K562 (cell line): ENCODE measurements around the gene CIAO1. TPM values are rescaled to one million over a fixed set of nuclear protein-coding genes. Genes with fewer than 3 reads are reported as not detected.

Experiments used
- BCLAF1 ChIP-seq, 2 experiments: fragments of 450-650 bp in 1 of 2; IDR thresholded peaks; 2 replicates each; pipeline ENCODE4 v1.6.1; 2011 to 2017; ENCODE audit warnings: low read depth in 2 of 2, antibody characterized with exemption in 1 of 2, borderline replicate concordance in 1 of 2, low read length in 1 of 2, mild to moderate bottlenecking in 1 of 2, mixed read lengths in 1 of 2; ENCODE audit not compliant: control insufficient read depth in 1 of 2
- CEBPG ChIP-seq, 3 experiments: fragments of 200-800 bp in 1 of 3; sonication (Bioruptor generic) in 1 of 3; sonication (generic) in 1 of 3; formaldehyde crosslinking in 1 of 3; IDR thresholded peaks in 2 of 3; conservative IDR thresholded peaks in 1 of 3; 2 replicates each; pipeline versions ENCODE4 v1.6.1 to v1.8.0; 2016 to 2022; ENCODE audit warnings: missing compliant biosample characterization in 2 of 3, missing genetic modification characterization in 2 of 3, mild to moderate bottlenecking in 1 of 3, missing genetic modification reagents in 1 of 3
- CREB5 ChIP-seq: fragments of 250-450 bp; sonication (Bioruptor Pico); IDR thresholded peaks from 2 replicates; pipeline ENCODE4 v1.5.0; 2020; ENCODE audit warnings: mild to moderate bottlenecking
- E4F1 ChIP-seq: fragments of 250-450 bp; sonication (Bioruptor Pico); IDR thresholded peaks from 2 replicates; pipeline ENCODE4 v1.5.0; 2021; ENCODE audit warnings: mild to moderate bottlenecking, borderline replicate concordance
- KDM1A ChIP-seq, 2 experiments: fragments of 450-650 bp; IDR thresholded peaks; 2 replicates each; pipeline ENCODE4 v1.6.1; 2016; ENCODE audit warnings: mild to moderate bottlenecking in 2 of 2
- KLF1 ChIP-seq: fragments of 450-650 bp; IDR thresholded peaks from 2 replicates; pipeline ENCODE4 v1.6.1; 2016; ENCODE audit warnings: missing genetic modification characterization, missing compliant biosample characterization
- MCM3 ChIP-seq: fragments of 450-650 bp; IDR thresholded peaks from 2 replicates; pipeline ENCODE4 v1.6.1; 2016
- MIER1 ChIP-seq: fragments of 450-650 bp; IDR thresholded peaks from 2 replicates; pipeline ENCODE4 v1.6.1; 2016; ENCODE audit warnings: antibody characterized with exemption, mild to moderate bottlenecking, low read depth
- NONO ChIP-seq, 2 experiments: fragments of 200-400 bp in 1 of 2; fragments of 450-650 bp in 1 of 2; formaldehyde crosslinking in 1 of 2; IDR thresholded peaks; 2 replicates each; pipeline ENCODE4 v1.6.1; 2017; ENCODE audit warnings: low read depth in 2 of 2, mild to moderate bottlenecking in 2 of 2, moderate library complexity in 2 of 2, low read length in 1 of 2
- POLR2AphosphoS2 ChIP-seq: IDR thresholded peaks from 2 replicates; pipeline ENCODE4 v1.6.1; 2012; ENCODE audit warnings: low read length, improper control_type of control experiment
- PRPF4 ChIP-seq: fragments of 200-400 bp; formaldehyde crosslinking; IDR thresholded peaks from one replicate; pipeline ENCODE4 v1.6.1; 2017; ENCODE audit warnings: low read length, low read depth, mild to moderate bottlenecking; ENCODE audit not compliant: insufficient read depth, poor library complexity, severe bottlenecking
- PTRF ChIP-seq: fragments of 450-650 bp; IDR thresholded peaks from 2 replicates; pipeline ENCODE4 v1.6.1; 2016; ENCODE audit warnings: mild to moderate bottlenecking, missing genetic modification characterization, missing compliant biosample characterization
- TBL1XR1 ChIP-seq, 2 experiments: IDR thresholded peaks; 2 replicates each; pipeline ENCODE4 v1.6.1; 2012; ENCODE audit warnings: improper control_type of control experiment in 2 of 2, low read length in 2 of 2, mild to moderate bottlenecking in 1 of 2
- ZBTB17 ChIP-seq: fragments of 450-650 bp; formaldehyde crosslinking; IDR thresholded peaks from 2 replicates; pipeline ENCODE4 v1.4.0; 2020; ENCODE audit warnings: mild to moderate bottlenecking
- ZNF253 ChIP-seq: fragments of 250-450 bp; sonication (Bioruptor Pico); conservative IDR thresholded peaks from 2 replicates; pipeline ENCODE4 v1.6.1; 2021; ENCODE audit warnings: mild to moderate bottlenecking
- polyA plus RNA-seq, 8 experiments: library from polyadenylated mRNA; depleted of rRNA in 4 of 8; stranded (reverse) in 5 of 8; unstranded in 3 of 8; fragments of >200 nt; fragmentation: Nextera tagmentation in 2 of 8; fragmentation: Illumina TruSeq in 1 of 8; extraction: Ambion mirVana in 2 of 8; extraction: Trizol in 1 of 8; gene quantifications; 2 replicates each; pipeline versions ENCODE4 v1.2.1 to v1.2.3, GENCODE V29; 2011 to 2014; ENCODE audit warnings: inconsistent platforms in 1 of 8, missing spikeins in 1 of 8
- total RNA-seq, 7 experiments: library from RNA; depleted of rRNA in 6 of 7; stranded (reverse); fragments of >200 nt in 6 of 7; fragmentation: Illumina TruSeq in 2 of 7; extraction: Trizol in 2 of 7; gene quantifications; 2 replicates each; pipeline versions ENCODE4 v1.2.1 to v1.2.3, GENCODE V29; 2011 to 2021; ENCODE audit warnings: low replicate concordance in 1 of 7
- TF ChIP-seq, protein P1 (sequence below): fragments of 200-800 bp; sonication (Bioruptor generic); IDR thresholded peaks from 2 replicates; pipeline ENCODE4 v1.6.1; 2017; ENCODE audit warnings: missing genetic modification characterization, missing compliant biosample characterization
- TF ChIP-seq, protein P2 (sequence below): fragments of 250-450 bp; sonication (Bioruptor Pico); IDR thresholded peaks from 2 replicates; pipeline ENCODE4 v1.4.0; 2020; ENCODE audit warnings: mild to moderate bottlenecking, moderate library complexity

The CIAO1 gene
- total and polyA plus RNA-seq, 9 of the 15 experiments (the other 6 are each of a cell fraction or from before 2014, with no cell fraction given), result 11.4 to 156 (median 92.8) TPM

- peak; percentile 15; the same call in 1 of the 2 replicates for TF ChIP-seq PTRF (tag)
- no peak for TF ChIP-seq BCLAF1 (IDR thresholded peaks at IDR 0.05; ENCODE audit: borderline replicate concordance in 1 of 2, control insufficient read depth in 1 of 2, low read depth in 2 of 2, low read length in 1 of 2)
- no peak for TF ChIP-seq POLR2AphosphoS2
- no peak for TF ChIP-seq MCM3
- TF ChIP-seq, protein P1, sequence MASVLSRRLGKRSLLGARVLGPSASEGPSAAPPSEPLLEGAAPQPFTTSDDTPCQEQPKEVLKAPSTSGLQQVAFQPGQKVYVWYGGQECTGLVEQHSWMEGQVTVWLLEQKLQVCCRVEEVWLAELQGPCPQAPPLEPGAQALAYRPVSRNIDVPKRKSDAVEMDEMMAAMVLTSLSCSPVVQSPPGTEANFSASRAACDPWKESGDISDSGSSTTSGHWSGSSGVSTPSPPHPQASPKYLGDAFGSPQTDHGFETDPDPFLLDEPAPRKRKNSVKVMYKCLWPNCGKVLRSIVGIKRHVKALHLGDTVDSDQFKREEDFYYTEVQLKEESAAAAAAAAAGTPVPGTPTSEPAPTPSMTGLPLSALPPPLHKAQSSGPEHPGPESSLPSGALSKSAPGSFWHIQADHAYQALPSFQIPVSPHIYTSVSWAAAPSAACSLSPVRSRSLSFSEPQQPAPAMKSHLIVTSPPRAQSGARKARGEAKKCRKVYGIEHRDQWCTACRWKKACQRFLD (CRISPR knock-in tag), result peak; percentile 93
- peak; percentile 68 for TF ChIP-seq ZBTB17 (CRISPR knock-in tag)
- no peak for TF ChIP-seq CEBPG (CRISPR knock-in tag; IDR thresholded peaks at IDR 0.05)
- no peak for TF ChIP-seq CEBPG (tag; conservative IDR thresholded peaks at IDR 0.05 in 1 of 2, IDR thresholded peaks at IDR 0.05 in 1 of 2)
- no peak for TF ChIP-seq ZNF253 (CRISPR knock-in tag)
- TF ChIP-seq PRPF4, result no peak
- TF ChIP-seq, protein P2, sequence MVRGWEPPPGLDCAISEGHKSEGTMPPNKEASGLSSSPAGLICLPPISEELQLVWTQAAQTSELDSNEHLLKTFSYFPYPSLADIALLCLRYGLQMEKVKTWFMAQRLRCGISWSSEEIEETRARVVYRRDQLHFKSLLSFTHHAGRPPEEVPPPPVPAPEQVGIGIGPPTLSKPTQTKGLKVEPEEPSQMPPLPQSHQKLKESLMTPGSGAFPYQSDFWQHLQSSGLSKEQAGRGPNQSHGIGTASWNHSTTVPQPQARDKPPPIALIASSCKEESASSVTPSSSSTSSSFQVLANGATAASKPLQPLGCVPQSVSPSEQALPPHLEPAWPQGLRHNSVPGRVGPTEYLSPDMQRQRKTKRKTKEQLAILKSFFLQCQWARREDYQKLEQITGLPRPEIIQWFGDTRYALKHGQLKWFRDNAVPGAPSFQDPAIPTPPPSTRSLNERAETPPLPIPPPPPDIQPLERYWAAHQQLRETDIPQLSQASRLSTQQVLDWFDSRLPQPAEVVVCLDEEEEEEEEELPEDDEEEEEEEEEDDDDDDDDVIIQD (CRISPR knock-in tag), result no peak
- TF ChIP-seq KDM1A (IDR thresholded peaks at IDR 0.05), result no peak
- no peak for TF ChIP-seq NONO (IDR thresholded peaks at IDR 0.05; ENCODE audit: low read depth in 2 of 2, low read length in 1 of 2)
- TF ChIP-seq KLF1 (tag), result no peak
- TF ChIP-seq MIER1, result no peak
- no peak for TF ChIP-seq CREB5 (CRISPR knock-in tag)
- no peak for TF ChIP-seq TBL1XR1 (IDR thresholded peaks at IDR 0.05; ENCODE audit: low read length in 2 of 2)
- no peak for TF ChIP-seq E4F1
These were observed 41.0 kb upstream of the CIAO1 start (continued) for GRCh38 chr2:96225016-96225533.
